Measurements from ENCODE around the gene NOXO1.
"Not testable (repeated sequence)": the region's sequence is repeated elsewhere in the genome, so short reads cannot be mapped to it uniquely, and the experiment has no call there.

The NOXO1 gene

GRCh38 chr16:1940273-1941161 is 40.8 kb downstream of the NOXO1 start:
- Mint-ChIP-seq H3K27me3 (ENCODE audit: low read depth) (no peaks in the 10 kb centered on the region), H3K36me3 (ENCODE audit: low read depth) (peaks cover 13% of the 10 kb centered on the region), H3K4me3 (peak overlapping the region; percentile 48 to 93 (median 49))

GRCh38 chr16:1939833-1940232 is 41.4 kb downstream of the NOXO1 start:
- H3K27me3 Mint-ChIP-seq (ENCODE audit: low read depth); H3K4me1 Mint-ChIP-seq; H3K9me3 Mint-ChIP-seq: not testable (repeated sequence)
- Mint-ChIP-seq H3K36me3 (ENCODE audit: low read depth) (peaks cover 13% of the 10 kb centered on the region), H3K4me3 (peak overlapping the region in 1 of 3 experiments; percentile 93), H3K27ac (peak overlapping the region in 1 of 3 experiments; percentile 82)

More at GRCh38 chr16:1940273-1941161, 40.8 kb downstream of the NOXO1 start:
- Mint-ChIP-seq H3K27ac (peak overlapping the region in 2 of 3 experiments; percentile 18 to 82), H3K9me3 (no peaks in the 10 kb centered on the region), H3K4me1 (peaks cover 6% of the 10 kb centered on the region)
- no peak for TF ChIP-seq CTCF (IDR thresholded peaks at IDR 0.05; ENCODE audit: unreplicated experiment in 3 of 3)

GRCh38 chr16:1938910-1939309 is 42.4 kb downstream of the NOXO1 start:
- no peaks in the 10 kb centered on the region for H3K9me3 Mint-ChIP-seq
- H3K4me3 Mint-ChIP-seq, result peak overlapping the region in 2 of 3 experiments; percentile 25 to 27
- no peak for TF ChIP-seq CTCF (IDR thresholded peaks at IDR 0.05; ENCODE audit: unreplicated experiment in 3 of 3)
- peak overlapping the region in 1 of 3 experiments; percentile 70 for H3K27ac Mint-ChIP-seq
- peaks cover 6% of the 10 kb centered on the region for H3K4me1 Mint-ChIP-seq
- H3K27me3 Mint-ChIP-seq (ENCODE audit: low read depth), result no peaks in the 10 kb centered on the region
- H3K36me3 Mint-ChIP-seq (ENCODE audit: low read depth), result peaks cover 13% of the 10 kb centered on the region

- no peak overlapping the region for H3K4me3 Mint-ChIP-seq
- no peak for TF ChIP-seq CTCF (IDR thresholded peaks at IDR 0.05; ENCODE audit: unreplicated experiment in 3 of 3)
- peaks cover 13% of the 10 kb centered on the region for H3K36me3 Mint-ChIP-seq (ENCODE audit: low read depth)
- H3K4me1 Mint-ChIP-seq, result peaks cover 6% of the 10 kb centered on the region
- H3K9me3 Mint-ChIP-seq, result no peaks in the 10 kb centered on the region
- H3K27ac Mint-ChIP-seq, result peak overlapping the region in 1 of 3 experiments; percentile 70
- no peaks in the 10 kb centered on the region for H3K27me3 Mint-ChIP-seq (ENCODE audit: low read depth)
Measured at GRCh38 chr16:1938316-1938715, 43.0 kb downstream of the NOXO1 start.

- Mint-ChIP-seq H3K9me3 (no peaks in the 10 kb centered on the region), H3K27ac (no peak overlapping the region), H3K4me1 (peaks cover 6% of the 10 kb centered on the region), H3K27me3 (ENCODE audit: low read depth) (no peaks in the 10 kb centered on the region), H3K36me3 (ENCODE audit: low read depth) (peaks cover 13% of the 10 kb centered on the region), H3K4me3 (no peak overlapping the region)
- TF ChIP-seq CTCF (IDR thresholded peaks at IDR 0.05; ENCODE audit: unreplicated experiment in 3 of 3), result no peak
Measured at GRCh38 chr16:1936945-1937479, 44.3 kb downstream of the NOXO1 start.

GRCh38 chr16:1933097-1933661 is 48.1 kb downstream of the NOXO1 start:
- H3K4me3 Mint-ChIP-seq, result no peak overlapping the region
- H3K27me3 Mint-ChIP-seq (ENCODE audit: low read depth), result no peaks in the 10 kb centered on the region
- H3K9me3 Mint-ChIP-seq, result no peaks in the 10 kb centered on the region
- no peak for TF ChIP-seq CTCF (IDR thresholded peaks at IDR 0.05; ENCODE audit: unreplicated experiment in 3 of 3)
- H3K4me1 Mint-ChIP-seq, result no peaks in the 10 kb centered on the region
- H3K36me3 Mint-ChIP-seq (ENCODE audit: low read depth), result peaks cover 9% of the 10 kb centered on the region
- H3K27ac Mint-ChIP-seq, result peak overlapping the region in 1 of 3 experiments; percentile 40

All from nephron (organoid).